Upper lobe of left lung (tissue), 6 donors: ENCODE measurements around the gene FIBIN. TPM values are rescaled to one million over a fixed set of nuclear protein-coding genes. Genes with fewer than 3 reads are reported as not detected.
A peak's percentile ranks its signal among the peaks of the same experiment; 100 is the strongest.

Experiments used
- ATAC-seq, 2 donors: fragments of 200-7000 bp; cut with Tn5 transposase; one replicate each; pipeline ENCODE4 v1.9.1; 2022; ENCODE audit warnings: mild to moderate bottlenecking in 2 of 2, moderate library complexity in 2 of 2; ENCODE audit not compliant: low FRiP score in 2 of 2
- DNase-seq, 2 donors: peaks; one replicate each; pipeline ENCODE4 v3.0.0-alpha.2; 2019 to 2020
- H3K27ac ChIP-seq, 4 donors: fragments of 200-600 bp; sonication (generic); one replicate each; pipeline ENCODE4 v1.5.1; 2016 to 2019
- H3K27me3 ChIP-seq, 4 donors: fragments of 200-600 bp; sonication (generic); one replicate each; pipeline ENCODE4 v1.5.1; 2017 to 2019
- H3K36me3 ChIP-seq, 4 donors: fragments of 200-600 bp; sonication (generic); one replicate each; pipeline ENCODE4 v1.5.1; 2016 to 2019
- H3K4me1 ChIP-seq, 4 donors: fragments of 200-600 bp; sonication (generic); one replicate each; pipeline ENCODE4 v1.5.1; 2018 to 2019
- H3K4me3 ChIP-seq, 4 donors: fragments of 200-600 bp; sonication (generic); one replicate each; pipeline ENCODE4 v1.5.1; 2017 to 2019; ENCODE audit warnings: mild to moderate bottlenecking in 2 of 4, moderate library complexity in 1 of 4
- H3K9me3 ChIP-seq, 4 donors: fragments of 200-600 bp; sonication (generic); one replicate each; pipeline ENCODE4 v1.5.1; 2018 to 2019
- EP300 ChIP-seq, 4 donors: sonication (generic); formaldehyde crosslinking; IDR thresholded peaks; one replicate each; pipeline ENCODE4 v1.5.1; 2017; ENCODE audit warnings: antibody characterized with exemption in 4 of 4, control low read depth in 2 of 4
- POLR2A ChIP-seq, 4 donors: fragments of 450-650 bp; IDR thresholded peaks; one replicate each; pipeline ENCODE4 v1.5.1; 2016 to 2017; ENCODE audit warnings: antibody characterized with exemption in 4 of 4, mild to moderate bottlenecking in 2 of 4
- POLR2AphosphoS5 ChIP-seq, 2 donors: sonication (generic); formaldehyde crosslinking; IDR thresholded peaks; one replicate each; pipeline ENCODE4 v1.5.1; 2017; ENCODE audit warnings: antibody characterized with exemption in 2 of 2
- WGBS, 2 donors: methylation state at CpG; one replicate each; pipeline ENCODE4 v1.1.5; 2017 to 2018; 5-methylcytosine and 5-hydroxymethylcytosine counted together
- total RNA-seq, 6 donors: library from RNA; depleted of rRNA in 4 of 6; stranded (reverse); fragments of >200 nt in 4 of 6; gene quantifications; one replicate each; pipeline versions ENCODE4 v1.1.0 to v1.2.1, GENCODE V29; 2016 to 2021
- TF ChIP-seq, protein P1 (sequence below), 6 experiments: fragments of 450-650 bp in 4 of 6; fragments of 200-600 bp in 2 of 6; sonication (generic) in 2 of 6; IDR thresholded peaks; one replicate each; pipeline ENCODE4 v1.5.1; 2016 to 2019; ENCODE audit warnings: antibody characterized with exemption in 6 of 6
- donor health status: DM: no; HTN: no; CAD: no; lungs with moderate emphysema.
- donor health status: DM: no; HTN: yes; CAD: no; lungs with severe emphysema.

FIBIN gene
- total RNA-seq, 6 donors from 2014 or later = 14.7 to 40.0 (median 25.0) TPM

GRCh38 chr11:27025312-27025955 is 31.5 kb downstream of the FIBIN start:
- TF ChIP-seq POLR2A (IDR thresholded peaks at IDR 0.05) = no peak
- no peak for TF ChIP-seq POLR2AphosphoS5 (IDR thresholded peaks at IDR 0.05)
- TF ChIP-seq, protein P1, sequence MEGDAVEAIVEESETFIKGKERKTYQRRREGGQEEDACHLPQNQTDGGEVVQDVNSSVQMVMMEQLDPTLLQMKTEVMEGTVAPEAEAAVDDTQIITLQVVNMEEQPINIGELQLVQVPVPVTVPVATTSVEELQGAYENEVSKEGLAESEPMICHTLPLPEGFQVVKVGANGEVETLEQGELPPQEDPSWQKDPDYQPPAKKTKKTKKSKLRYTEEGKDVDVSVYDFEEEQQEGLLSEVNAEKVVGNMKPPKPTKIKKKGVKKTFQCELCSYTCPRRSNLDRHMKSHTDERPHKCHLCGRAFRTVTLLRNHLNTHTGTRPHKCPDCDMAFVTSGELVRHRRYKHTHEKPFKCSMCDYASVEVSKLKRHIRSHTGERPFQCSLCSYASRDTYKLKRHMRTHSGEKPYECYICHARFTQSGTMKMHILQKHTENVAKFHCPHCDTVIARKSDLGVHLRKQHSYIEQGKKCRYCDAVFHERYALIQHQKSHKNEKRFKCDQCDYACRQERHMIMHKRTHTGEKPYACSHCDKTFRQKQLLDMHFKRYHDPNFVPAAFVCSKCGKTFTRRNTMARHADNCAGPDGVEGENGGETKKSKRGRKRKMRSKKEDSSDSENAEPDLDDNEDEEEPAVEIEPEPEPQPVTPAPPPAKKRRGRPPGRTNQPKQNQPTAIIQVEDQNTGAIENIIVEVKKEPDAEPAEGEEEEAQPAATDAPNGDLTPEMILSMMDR (IDR thresholded peaks at IDR 0.05) = no peak
- TF ChIP-seq EP300 (IDR thresholded peaks at IDR 0.05) = no peak
- H3K27ac ChIP-seq = no peak overlapping the region

DNA sequence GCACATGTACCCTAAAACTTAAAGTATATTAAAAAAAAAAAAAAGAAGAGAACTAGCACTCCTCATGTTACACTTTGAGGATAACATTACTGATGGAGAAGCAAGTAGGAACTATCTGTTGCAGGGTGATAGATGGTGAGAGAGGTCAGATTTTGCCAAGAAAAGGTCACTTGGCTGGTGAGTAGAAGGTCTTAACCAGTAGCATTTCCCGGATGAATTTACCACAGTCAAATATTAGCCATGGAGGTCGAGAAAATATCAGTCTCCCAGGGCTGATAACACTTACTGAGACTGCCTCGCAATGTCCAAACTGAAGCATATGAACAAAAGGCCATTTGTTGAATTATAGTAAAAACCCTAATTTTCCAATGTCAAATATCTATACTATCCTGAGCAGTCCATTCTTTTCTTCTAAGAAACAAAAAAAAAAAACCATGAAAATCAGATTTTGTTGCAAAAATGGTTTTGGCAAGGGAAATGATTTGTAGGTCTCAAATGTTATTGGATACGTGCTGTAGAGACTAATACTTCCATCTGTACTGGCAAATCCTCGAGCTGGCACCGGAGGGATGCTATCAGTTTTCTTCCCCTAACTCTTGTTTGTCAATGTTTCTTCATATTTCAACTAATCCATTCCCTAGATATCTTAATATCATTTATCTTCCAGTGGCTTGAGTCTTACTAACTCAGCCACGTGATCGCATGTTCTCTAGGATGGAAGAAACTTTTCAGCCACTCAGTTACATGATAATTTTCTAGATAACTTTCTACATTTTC is 32.2 kb downstream of the FIBIN start:
- 75 to 79% methylated on average over 8 of the region's 8 CpGs for WGBS, 2 donors
- Histone ChIP-seq H3K36me3 (no peaks in the 10 kb centered on the region), H3K9me3 (no peaks in the 10 kb centered on the region), H3K4me1 (no peaks in the 10 kb centered on the region), H3K27me3 (no peaks in the 10 kb centered on the region), H3K27ac (no peak overlapping the region), H3K4me3 (no peak overlapping the region)
- DNase-seq = no peak
- TF ChIP-seq, protein P1 (IDR thresholded peaks at IDR 0.05) = no peak
- TF ChIP-seq EP300 (IDR thresholded peaks at IDR 0.05) (no peak), POLR2AphosphoS5 (IDR thresholded peaks at IDR 0.05) (no peak), POLR2A (IDR thresholded peaks at IDR 0.05) (no peak)
- ATAC-seq = no peak

More at GRCh38 chr11:27025312-27025955, 31.5 kb downstream of the FIBIN start:
- no peaks in the 10 kb centered on the region for H3K9me3 ChIP-seq
- DNase-seq = no peak
- H3K4me3 ChIP-seq = no peak overlapping the region
- no peaks in the 10 kb centered on the region for H3K4me1 ChIP-seq
- ATAC-seq = no peak
- H3K27me3 ChIP-seq = no peaks in the 10 kb centered on the region
- WGBS, 2 donors = 66 to 75% methylated on average over 6 of the region's 6 CpGs
- H3K36me3 ChIP-seq = no peaks in the 10 kb centered on the region

GRCh38 chr11:27028561-27028965 is 34.7 kb downstream of the FIBIN start:
- Histone ChIP-seq H3K36me3 (no peaks in the 10 kb centered on the region), H3K27ac (no peak overlapping the region), H3K9me3 (no peaks in the 10 kb centered on the region), H3K4me1 (no peaks in the 10 kb centered on the region), H3K4me3 (no peak overlapping the region), H3K27me3 (no peaks in the 10 kb centered on the region)
- DNase-seq (no peak), ATAC-seq (peak in 1 of 2 donors; percentile 72)
- 59 to 70% methylated on average over 1 of the region's 1 CpG for WGBS, 2 donors
- TF ChIP-seq POLR2AphosphoS5 (IDR thresholded peaks at IDR 0.05) (no peak), EP300 (IDR thresholded peaks at IDR 0.05) (no peak), POLR2A (IDR thresholded peaks at IDR 0.05) (no peak)
- TF ChIP-seq, protein P1 (IDR thresholded peaks at IDR 0.05) = no peak

GRCh38 chr11:27029966-27030365 is 36.1 kb downstream of the FIBIN start:
- H3K4me3 ChIP-seq = no peak overlapping the region
- no peak for DNase-seq
- TF ChIP-seq EP300 (IDR thresholded peaks at IDR 0.05) (no peak), POLR2A (IDR thresholded peaks at IDR 0.05) (no peak), POLR2AphosphoS5 (IDR thresholded peaks at IDR 0.05) (no peak)
- TF ChIP-seq, protein P1 (IDR thresholded peaks at IDR 0.05) = no peak
- H3K4me1 ChIP-seq = no peaks in the 10 kb centered on the region
- 100% methylated on average over 1 of the region's 1 CpG for WGBS, 2 donors
- no peaks in the 10 kb centered on the region for H3K9me3 ChIP-seq
- no peak overlapping the region for H3K27ac ChIP-seq
- H3K27me3 ChIP-seq = no peaks in the 10 kb centered on the region
- ATAC-seq = no peak
- no peaks in the 10 kb centered on the region for H3K36me3 ChIP-seq
